Astrocyte of the spinal cord (primary cell): ENCODE measurements around the gene SLC25A3.
"Not testable (repeated sequence)": the region's sequence is repeated elsewhere in the genome, so short reads cannot be mapped to it uniquely, and the experiment has no call there.

Experiments
- DNase-seq: peaks from one replicate; pipeline ENCODE4 v3.0.0; 2011; ENCODE audit warnings: low read depth, low spot score
- H3K4me3 ChIP-seq: 2 replicates; pipeline ENCODE4 v1.5.1; 2011; ENCODE audit warnings: low read depth, mild to moderate bottlenecking, low read length, moderate library complexity
- CTCF ChIP-seq: IDR thresholded peaks from 2 replicates; pipeline ENCODE4 v1.5.1; 2012; ENCODE audit warnings: low read depth, mild to moderate bottlenecking, low read length, inconsistent platforms
- in situ Hi-C: cut with HindIII; loops from 2 replicates; pipeline ENCODE4 v1.10.0; 2017; ENCODE audit warnings: low sequenced_read_pairs

The SLC25A3 gene

GRCh38 chr12:98592825-98593322, 612 bp upstream of the SLC25A3 start:
- H3K4me3 ChIP-seq: peak overlapping the region; percentile 99
- no peak for TF ChIP-seq CTCF
- in situ Hi-C loops: no loop called here
- no peak for DNase-seq

GRCh38 chr12:98594050-98594835, 757 bp downstream of the SLC25A3 start:
- DNase-seq: peak; percentile 7

GRCh38 chr12:98595243-98595988, 1.9 kb downstream of the SLC25A3 start:
- peak overlapping the region; percentile 99 for H3K4me3 ChIP-seq
- no peak for TF ChIP-seq CTCF
- DNase-seq: peak; percentile 80
- in situ Hi-C loops: no loop called here

More at GRCh38 chr12:98594050-98594835, 757 bp downstream of the SLC25A3 start:
- no peak for TF ChIP-seq CTCF
- in situ Hi-C loops: no loop called here
- peak overlapping the region; percentile 99 for H3K4me3 ChIP-seq

GRCh38 chr12:98597313-98597712, 3.8 kb downstream of the SLC25A3 start:
- DNase-seq, H3K4me3 ChIP-seq, in situ Hi-C loops: not testable (repeated sequence)

- DNase-seq: no peak
Measured at GRCh38 chr12:98601924-98602323, 8.4 kb downstream of the SLC25A3 start.

GRCh38 chr12:98606359-98606988, 13.0 kb downstream of the SLC25A3 start:
- TF ChIP-seq CTCF: no peak
- no peak overlapping the region for H3K4me3 ChIP-seq
- no peak for DNase-seq
- in situ Hi-C loops: no loop called here

More at GRCh38 chr12:98601924-98602323, 8.4 kb downstream of the SLC25A3 start:
- in situ Hi-C loops: no loop called here
- H3K4me3 ChIP-seq: no peak overlapping the region
- TF ChIP-seq CTCF: no peak
